GM12875 (cell line): ENCODE measurements around the gene PHF14.
"Not testable (repeated sequence)": the region's sequence is repeated elsewhere in the genome, so short reads cannot be mapped to it uniquely, and the experiment has no call there.

ENCODE experiments used
- H3K4me3 ChIP-seq: one replicate; pipeline ENCODE4 v1.5.1; 2011; ENCODE audit warnings: low read depth, low read length, control low read depth
- CTCF ChIP-seq: IDR thresholded peaks from 2 replicates; pipeline ENCODE4 v1.5.1; 2011; ENCODE audit warnings: low read depth, mild to moderate bottlenecking, control low read depth, inconsistent platforms, low read length, moderate library complexity, borderline replicate concordance; ENCODE audit not compliant: insufficient read depth

Gene PHF14

GRCh38 chr7:10939911-10940703 lies 33.6 kb upstream of the PHF14 start:
- H3K4me3 ChIP-seq: peak overlapping the region; percentile 56
- no peak for TF ChIP-seq CTCF

GRCh38 chr7:10940704-10941355 lies 32.8 kb upstream of the PHF14 start:
- peak overlapping the region; percentile 33 for H3K4me3 ChIP-seq
- no peak for TF ChIP-seq CTCF

GRCh38 chr7:10950494-10950893 lies 23.2 kb upstream of the PHF14 start:
- no peak for TF ChIP-seq CTCF

GRCh38 chr7:10950974-10951578 lies 22.6 kb upstream of the PHF14 start:
- not testable (repeated sequence) for H3K4me3 ChIP-seq

More at GRCh38 chr7:10950494-10950893, 23.2 kb upstream of the PHF14 start:
- H3K4me3 ChIP-seq: no peak overlapping the region

GRCh38 chr7:10952588-10952987 lies 21.1 kb upstream of the PHF14 start:
- TF ChIP-seq CTCF: no peak
- H3K4me3 ChIP-seq: no peak overlapping the region

GRCh38 chr7:10953078-10953750 lies 20.5 kb upstream of the PHF14 start:
- H3K4me3 ChIP-seq: not testable (repeated sequence)

GRCh38 chr7:10956528-10956927 lies 17.1 kb upstream of the PHF14 start:
- no peak for TF ChIP-seq CTCF
- no peak overlapping the region for H3K4me3 ChIP-seq

GRCh38 chr7:10960242-10960641 lies 13.4 kb upstream of the PHF14 start:
- H3K4me3 ChIP-seq: not testable (repeated sequence)

- not testable (repeated sequence) for H3K4me3 ChIP-seq
These were observed 8.7 kb upstream of the PHF14 start for GRCh38 chr7:10965016-10965415.
